Peyer's patch (tissue), 4 donors: ENCODE measurements around the gene NABP2. TPM values are rescaled to one million over a fixed set of nuclear protein-coding genes. Genes with fewer than 3 reads are reported as not detected.

Experiments used
- DNase-seq, 3 donors: peaks; one replicate each; pipeline ENCODE4 v3.0.0-alpha.2; 2017 to 2019
- H3K27ac ChIP-seq, 4 donors: fragments of 200-600 bp; sonication (generic); one replicate each; pipeline ENCODE4 v1.5.1; 2016 to 2019
- H3K27me3 ChIP-seq, 2 donors: fragments of 200-600 bp; sonication (generic); one replicate each; pipeline ENCODE4 v1.5.1; 2019
- H3K36me3 ChIP-seq, 3 donors: fragments of 200-600 bp; sonication (generic); one replicate each; pipeline ENCODE4 v1.5.1; 2016 to 2019
- H3K4me1 ChIP-seq, 4 donors: fragments of 200-600 bp; sonication (generic); one replicate each; pipeline ENCODE4 v1.5.1; 2016 to 2019
- H3K4me3 ChIP-seq, 4 donors: fragments of 200-600 bp; sonication (generic); 1 replicate in 3 of 4; 2 replicates in 1 of 4; pipeline ENCODE4 v1.5.1; 2016 to 2019; ENCODE audit warnings: mild to moderate bottlenecking in 1 of 4
- H3K9me3 ChIP-seq, 4 donors: fragments of 200-600 bp; sonication (generic); one replicate each; pipeline ENCODE4 v1.5.1; 2016 to 2019; ENCODE audit warnings: mild to moderate bottlenecking in 1 of 4
- POLR2A ChIP-seq, 2 donors: fragments of 450-650 bp; IDR thresholded peaks; one replicate each; pipeline ENCODE4 v1.5.1; 2017; ENCODE audit warnings: antibody characterized with exemption in 2 of 2, mild to moderate bottlenecking in 2 of 2, moderate library complexity in 2 of 2
- total RNA-seq, 4 donors: library from RNA; depleted of rRNA; stranded (reverse); fragments of >200 nt; gene quantifications; one replicate each; pipeline ENCODE4 v1.1.0, GENCODE V29; 2016
- TF ChIP-seq, protein P1 (sequence below), 6 experiments: fragments of 450-650 bp in 4 of 6; fragments of 200-600 bp in 2 of 6; sonication (generic) in 1 of 6; IDR thresholded peaks; one replicate each; pipeline ENCODE4 v1.5.1; 2017 to 2019; ENCODE audit warnings: antibody characterized with exemption in 6 of 6, mild to moderate bottlenecking in 3 of 6, moderate library complexity in 1 of 6

NABP2 gene
- total RNA-seq, 4 donors from 2014 or later = 15.3 to 25.3 (median 23.5) TPM

DNA sequence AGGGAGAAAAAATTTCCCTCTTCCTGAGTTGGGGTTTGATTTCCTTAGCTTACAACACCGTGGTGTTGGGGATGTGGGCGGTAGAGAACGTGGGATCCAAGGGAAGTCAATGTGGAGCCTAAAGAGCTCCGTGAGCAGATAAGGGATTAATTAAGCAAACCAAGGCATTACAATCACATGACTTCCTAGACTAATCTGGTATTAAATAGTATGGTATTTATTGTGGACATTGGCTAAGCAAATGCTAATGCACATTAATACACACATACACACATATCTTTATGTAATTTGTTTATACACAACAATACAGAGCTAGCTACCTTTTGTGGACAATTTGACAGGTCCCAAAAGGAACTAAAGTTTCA, 1.6 kb upstream of the NABP2 start:
- H3K4me1 ChIP-seq = peaks cover 5 to 47% (median 7%) of the 10 kb centered on the region in 4 donors
- H3K9me3 ChIP-seq = no peaks in the 10 kb centered on the region
- no peak for DNase-seq
- H3K4me3 ChIP-seq = peak overlapping the region; percentile 67 to 96 (median 85)
- no peaks in the 10 kb centered on the region for H3K27me3 ChIP-seq
- TF ChIP-seq POLR2A (IDR thresholded peaks at IDR 0.05) = no peak
- TF ChIP-seq, protein P1, sequence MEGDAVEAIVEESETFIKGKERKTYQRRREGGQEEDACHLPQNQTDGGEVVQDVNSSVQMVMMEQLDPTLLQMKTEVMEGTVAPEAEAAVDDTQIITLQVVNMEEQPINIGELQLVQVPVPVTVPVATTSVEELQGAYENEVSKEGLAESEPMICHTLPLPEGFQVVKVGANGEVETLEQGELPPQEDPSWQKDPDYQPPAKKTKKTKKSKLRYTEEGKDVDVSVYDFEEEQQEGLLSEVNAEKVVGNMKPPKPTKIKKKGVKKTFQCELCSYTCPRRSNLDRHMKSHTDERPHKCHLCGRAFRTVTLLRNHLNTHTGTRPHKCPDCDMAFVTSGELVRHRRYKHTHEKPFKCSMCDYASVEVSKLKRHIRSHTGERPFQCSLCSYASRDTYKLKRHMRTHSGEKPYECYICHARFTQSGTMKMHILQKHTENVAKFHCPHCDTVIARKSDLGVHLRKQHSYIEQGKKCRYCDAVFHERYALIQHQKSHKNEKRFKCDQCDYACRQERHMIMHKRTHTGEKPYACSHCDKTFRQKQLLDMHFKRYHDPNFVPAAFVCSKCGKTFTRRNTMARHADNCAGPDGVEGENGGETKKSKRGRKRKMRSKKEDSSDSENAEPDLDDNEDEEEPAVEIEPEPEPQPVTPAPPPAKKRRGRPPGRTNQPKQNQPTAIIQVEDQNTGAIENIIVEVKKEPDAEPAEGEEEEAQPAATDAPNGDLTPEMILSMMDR (IDR thresholded peaks at IDR 0.05) = no peak
- peak overlapping the region; percentile 94 to 99 (median 95) for H3K27ac ChIP-seq
- H3K36me3 ChIP-seq = no peaks in the 10 kb centered on the region

- Histone ChIP-seq H3K36me3 (no peaks in the 10 kb centered on the region), H3K4me1 (peaks cover 5 to 47% (median 7%) of the 10 kb centered on the region in 4 donors), H3K27me3 (no peaks in the 10 kb centered on the region), H3K4me3 (peak overlapping the region; percentile 47 to 67 (median 58)), H3K9me3 (no peaks in the 10 kb centered on the region), H3K27ac (peak overlapping the region; percentile 68 to 96 (median 86))
- TF ChIP-seq POLR2A (IDR thresholded peaks at IDR 0.05) = no peak
- TF ChIP-seq, protein P1 (IDR thresholded peaks at IDR 0.05) = no peak
- no peak for DNase-seq
Measured at GRCh38 chr12:56223571-56224101, 506 bp upstream of the NABP2 start.

DNA sequence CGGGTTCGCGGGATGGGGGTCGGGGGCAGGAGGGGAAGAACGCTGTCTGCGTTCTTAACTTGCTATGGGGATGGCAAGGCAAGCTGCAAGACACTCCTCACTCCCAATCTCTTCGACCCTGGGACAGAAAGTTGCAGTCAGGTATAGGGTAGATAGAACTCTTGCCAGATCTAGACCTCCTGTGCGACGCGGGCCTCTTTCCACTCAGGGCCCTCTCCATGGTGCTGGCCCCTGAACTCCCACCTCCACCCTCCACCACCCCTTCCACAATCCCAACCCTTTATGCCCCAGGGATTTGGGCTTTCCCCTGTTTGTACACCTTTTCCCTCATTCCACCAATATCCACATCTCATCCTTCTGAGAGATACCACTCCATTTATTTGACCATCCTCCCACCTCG, 812 bp downstream of the NABP2 start:
- Histone ChIP-seq H3K4me3 (peak overlapping the region; percentile 47 to 67 (median 58)), H3K4me1 (peaks cover 5 to 49% (median 7%) of the 10 kb centered on the region in 4 donors), H3K27me3 (no peaks in the 10 kb centered on the region), H3K36me3 (no peaks in the 10 kb centered on the region), H3K27ac (peak overlapping the region; percentile 57 to 94 (median 72)), H3K9me3 (no peaks in the 10 kb centered on the region)
- TF ChIP-seq, protein P1 (IDR thresholded peaks at IDR 0.05) = no peak
- TF ChIP-seq POLR2A (IDR thresholded peaks at IDR 0.05) = no peak
- DNase-seq = no peak

- no peak for DNase-seq
- no peaks in the 10 kb centered on the region for H3K9me3 ChIP-seq
- H3K4me1 ChIP-seq = peaks cover 0 to 20% (median 4%) of the 10 kb centered on the region in 4 donors
- H3K27me3 ChIP-seq = no peaks in the 10 kb centered on the region
- peak overlapping the region in 2 of 4 donors; percentile 85 to 88 for H3K27ac ChIP-seq
- no peaks in the 10 kb centered on the region for H3K36me3 ChIP-seq
- TF ChIP-seq POLR2A (IDR thresholded peaks at IDR 0.05) = no peak
- TF ChIP-seq, protein P1 (IDR thresholded peaks at IDR 0.05) = no peak
- H3K4me3 ChIP-seq = no peak overlapping the region
Measured at GRCh38 chr12:56229082-56229481, 4.9 kb downstream of the NABP2 start.

DNA sequence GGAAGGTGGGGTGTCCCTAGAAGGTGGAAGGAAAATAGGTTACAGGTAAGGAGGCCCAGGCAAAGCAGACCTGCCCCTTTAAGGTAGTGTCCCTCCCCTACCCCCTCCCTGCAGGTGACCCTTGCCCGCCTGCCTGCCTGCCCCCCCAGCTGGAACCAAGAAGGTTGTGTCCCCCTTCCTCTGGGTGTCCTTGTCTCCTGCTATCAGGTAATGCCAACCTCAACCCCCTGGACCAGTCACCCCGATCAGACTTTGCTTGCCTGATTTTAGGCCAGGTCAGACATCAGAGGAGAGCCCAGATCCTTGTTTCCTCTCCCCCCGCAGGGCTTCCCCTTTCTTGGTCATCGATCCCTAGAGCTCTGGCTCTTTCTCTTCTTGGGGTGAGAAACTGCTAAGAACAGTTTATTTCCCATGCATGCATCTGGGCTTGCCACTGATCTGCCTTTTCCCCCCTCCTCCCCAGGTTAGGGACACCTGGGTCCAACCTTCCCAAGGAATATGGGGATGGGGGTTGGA, 5.8 kb downstream of the NABP2 start, which contains the start of gene SLC39A5:
TSS of gene SLC39A5 (plus strand) at position 136 of the 516 bp plus-strand sequence. CDS start 1,224 bp downstream, outside the sequence.
- Histone ChIP-seq H3K4me1 (peaks cover 0 to 14% (median under 1%) of the 10 kb centered on the region in 4 donors), H3K27ac (peak within 1 kb of the TSS in 3 of 4 donors; percentile 72 to 88 (median 85)), H3K27me3 (no peaks in the 10 kb centered on the region), H3K9me3 (no peaks in the 10 kb centered on the region), H3K4me3 (peak within 1 kb of the TSS in 3 of 4 donors; percentile 30 to 54 (median 51)), H3K36me3 (no peaks in the 10 kb centered on the region)
- DNase-seq = peak in 1 of 3 donors; percentile 78
- TF ChIP-seq, protein P1 (IDR thresholded peaks at IDR 0.05) = no peak
